ENCODE data around the gene MATCAP1. TPM values are rescaled to one million over a fixed set of nuclear protein-coding genes. Genes with fewer than 3 reads are reported as not detected.

Gene MATCAP1
- total and polyA plus RNA-seq, 2 experiments from 2014 or later, result 3.8 to 6.4 TPM

- Histone ChIP-seq H3F3A (ENCODE audit: insufficient read depth) (no peaks in the 10 kb centered on the region), H3K4me3 (no peak overlapping the region), H3K27me3 (replicated peaks; ENCODE audit: insufficient read depth) (no peaks in the 10 kb centered on the region), H3K9me2 (ENCODE audit: insufficient read depth) (no peaks in the 10 kb centered on the region), H3K36me3 (ENCODE audit: low read depth) (no peaks in the 10 kb centered on the region; the same call in 1 of the 2 replicates), H3K4me1 (ENCODE audit: insufficient read depth) (peaks cover 3% of the 10 kb centered on the region), H3K9me3 (ENCODE audit: low read depth) (no peaks in the 10 kb centered on the region), H3K79me2 (ENCODE audit: insufficient read depth) (peaks cover 14% of the 10 kb centered on the region), H3K27ac (no peak overlapping the region), H4K20me1 (ENCODE audit: insufficient read depth) (no peaks in the 10 kb centered on the region), H2AFZ (no peak overlapping the region), H3K9ac (no peak overlapping the region), H3K4me2 (ENCODE audit: unreplicated experiment) (no peak overlapping the region)
- TF ChIP-seq EZH2phosphoT487 (IDR thresholded peaks at IDR 0.05; ENCODE audit: insufficient read depth, low read depth), result no peak
- no peak for TF ChIP-seq EZH2 (IDR thresholded peaks at IDR 0.05; ENCODE audit: insufficient read depth, poor library complexity, severe bottlenecking)
- WGBS, 2 experiments (ENCODE audit: low coverage in 1 of 2, low lambda C conversion rate in 2 of 2, missing lambda C conversion rate in 2 of 2), result 54 to 60% methylated on average over 4 of the region's 4 CpGs
- in situ Hi-C loops (cut with MboI), result no loop called here
- DNase-seq, result no peak
These were observed 4.6 kb upstream of the MATCAP1 start for GRCh38 chr16:67188323-67188722.

- no peak for DNase-seq
- H3K79me2 ChIP-seq (ENCODE audit: insufficient read depth), result peaks cover 14% of the 10 kb centered on the region
- no peak for TF ChIP-seq EZH2phosphoT487 (IDR thresholded peaks at IDR 0.05; ENCODE audit: insufficient read depth, low read depth)
- no peak for TF ChIP-seq EZH2 (IDR thresholded peaks at IDR 0.05; ENCODE audit: insufficient read depth, poor library complexity, severe bottlenecking)
- H4K20me1 ChIP-seq (ENCODE audit: insufficient read depth), result no peaks in the 10 kb centered on the region
- H3K9ac ChIP-seq, result no peak overlapping the region
- H3K27ac ChIP-seq, result no peak overlapping the region
- no peaks in the 10 kb centered on the region for H3K9me3 ChIP-seq (ENCODE audit: low read depth)
- H3K36me3 ChIP-seq (ENCODE audit: low read depth), result no peaks in the 10 kb centered on the region
- H3K4me1 ChIP-seq (ENCODE audit: insufficient read depth), result peaks cover 10% of the 10 kb centered on the region
- no peak overlapping the region for H3K4me2 ChIP-seq (ENCODE audit: unreplicated experiment)
- H2AFZ ChIP-seq, result no peak overlapping the region
- peaks cover 10% of the 10 kb centered on the region; the same call in 1 of the 2 replicates for H3F3A ChIP-seq (ENCODE audit: insufficient read depth)
- H3K9me2 ChIP-seq (ENCODE audit: insufficient read depth), result no peaks in the 10 kb centered on the region
- WGBS, 2 experiments (ENCODE audit: low coverage in 1 of 2, low lambda C conversion rate in 2 of 2, missing lambda C conversion rate in 2 of 2), result 81 to 84% methylated on average over 26 of the region's 26 CpGs
- in situ Hi-C loops (cut with MboI), result no loop called here
- no peak overlapping the region for H3K4me3 ChIP-seq
- H3K27me3 ChIP-seq (replicated peaks; ENCODE audit: insufficient read depth), result no peaks in the 10 kb centered on the region
These were observed 3.6 kb upstream of the MATCAP1 start for GRCh38 chr16:67187175-67187890.

GRCh38 chr16:67186550-67186950 lies 2.8 kb upstream of the MATCAP1 start:
- Histone ChIP-seq H3K4me2 (ENCODE audit: unreplicated experiment) (no peak overlapping the region), H2AFZ (no peak overlapping the region), H3K9me2 (ENCODE audit: insufficient read depth) (no peaks in the 10 kb centered on the region), H4K20me1 (ENCODE audit: insufficient read depth) (no peaks in the 10 kb centered on the region), H3K9me3 (ENCODE audit: low read depth) (no peaks in the 10 kb centered on the region), H3K27ac (no peak overlapping the region), H3K27me3 (replicated peaks; ENCODE audit: insufficient read depth) (no peaks in the 10 kb centered on the region), H3K36me3 (ENCODE audit: low read depth) (no peaks in the 10 kb centered on the region), H3K4me1 (ENCODE audit: insufficient read depth) (peaks cover 18% of the 10 kb centered on the region), H3K79me2 (ENCODE audit: insufficient read depth) (peaks cover 12% of the 10 kb centered on the region), H3K4me3 (no peak overlapping the region), H3F3A (ENCODE audit: insufficient read depth) (peaks cover 17% of the 10 kb centered on the region), H3K9ac (no peak overlapping the region)
- in situ Hi-C loops (cut with MboI), result no loop called here
- WGBS, 2 experiments (ENCODE audit: low coverage in 1 of 2, low lambda C conversion rate in 2 of 2, missing lambda C conversion rate in 2 of 2), result 39 to 44% methylated on average over 5 of the region's 5 CpGs
- TF ChIP-seq EZH2 (IDR thresholded peaks at IDR 0.05; ENCODE audit: insufficient read depth, poor library complexity, severe bottlenecking), result no peak
- TF ChIP-seq EZH2phosphoT487 (IDR thresholded peaks at IDR 0.05; ENCODE audit: insufficient read depth, low read depth), result no peak
- DNase-seq, result peak; percentile 61

GRCh38 chr16:67185651-67186134 lies 1.9 kb upstream of the MATCAP1 start:
- no peak for DNase-seq
- Histone ChIP-seq H3K4me1 (ENCODE audit: insufficient read depth) (peaks cover 24% of the 10 kb centered on the region), H3K79me2 (ENCODE audit: insufficient read depth) (peaks cover 12% of the 10 kb centered on the region), H3K27me3 (replicated peaks; ENCODE audit: insufficient read depth) (no peaks in the 10 kb centered on the region), H3F3A (ENCODE audit: insufficient read depth) (peaks cover 18% of the 10 kb centered on the region), H3K27ac (no peak overlapping the region), H3K9me3 (ENCODE audit: low read depth) (no peaks in the 10 kb centered on the region), H3K4me2 (ENCODE audit: unreplicated experiment) (no peak overlapping the region), H3K9ac (no peak overlapping the region), H3K4me3 (0 out of 2 replicates have a peak overlapping the region, but pooled peaks have one; percentile 21), H2AFZ (no peak overlapping the region), H4K20me1 (ENCODE audit: insufficient read depth) (no peaks in the 10 kb centered on the region), H3K36me3 (ENCODE audit: low read depth) (no peaks in the 10 kb centered on the region), H3K9me2 (ENCODE audit: insufficient read depth) (no peaks in the 10 kb centered on the region)
- 9% methylated on average over 12 of the region's 12 CpGs for WGBS, 2 experiments (ENCODE audit: low coverage in 1 of 2, low lambda C conversion rate in 2 of 2, missing lambda C conversion rate in 2 of 2)
- in situ Hi-C loops (cut with MboI), result no loop called here
- TF ChIP-seq EZH2 (IDR thresholded peaks at IDR 0.05; ENCODE audit: insufficient read depth, poor library complexity, severe bottlenecking) (no peak), EZH2phosphoT487 (IDR thresholded peaks at IDR 0.05; ENCODE audit: insufficient read depth, low read depth) (no peak)

All from GM23248 (cell line).